ENCODE data around the gene LAG3.

LAG3 gene

GRCh38 chr12:6824901-6825381, 52.6 kb downstream of the LAG3 start:
- no peak for DNase-seq

GRCh38 chr12:6825398-6826124, 53.2 kb downstream of the LAG3 start:
- DNase-seq = peak; percentile 60

- DNase-seq = no peak
Observed at GRCh38 chr12:6826125-6826733, 53.9 kb downstream of the LAG3 start.

GRCh38 chr12:6826734-6827436, 54.6 kb downstream of the LAG3 start:
- no peak for DNase-seq

GRCh38 chr12:6827437-6827911, 55.2 kb downstream of the LAG3 start:
- DNase-seq = peak; percentile 44
